GM12875 (cell line): ENCODE results near the gene GRIK2.
"Not testable (repeated sequence)": the region's sequence is repeated elsewhere in the genome, so short reads cannot be mapped to it uniquely, and the experiment has no call there.

Experiments
- H3K4me3 ChIP-seq: one replicate; pipeline ENCODE4 v1.5.1; 2011; ENCODE audit warnings: low read depth, low read length, control low read depth
- TF ChIP-seq, protein P1 (sequence below): IDR thresholded peaks from 2 replicates; pipeline ENCODE4 v1.5.1; 2011; ENCODE audit warnings: low read depth, mild to moderate bottlenecking, control low read depth, inconsistent platforms, low read length, moderate library complexity, borderline replicate concordance; ENCODE audit not compliant: insufficient read depth

Gene GRIK2

DNA sequence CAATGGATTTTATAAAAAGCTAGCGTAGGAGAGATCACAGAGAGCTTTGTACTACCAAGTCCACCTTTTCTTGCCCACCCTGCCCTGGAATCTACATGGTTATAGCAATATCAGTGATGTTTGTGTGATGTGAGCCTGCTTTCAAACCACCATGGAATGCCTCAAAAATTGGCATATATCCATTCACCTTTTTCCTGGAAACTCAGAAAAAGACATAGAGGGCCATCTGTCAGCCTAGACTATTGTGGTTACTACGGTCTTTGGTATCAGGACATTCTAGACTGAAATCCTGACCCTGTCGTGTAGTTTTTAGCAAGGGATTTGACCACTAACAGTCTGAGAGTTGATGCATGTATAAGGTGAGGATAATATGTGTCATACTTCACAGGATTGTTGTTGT lies 239.6 kb downstream of the GRIK2 start:
- H3K4me3 ChIP-seq, result no peak overlapping the region
- TF ChIP-seq, protein P1, sequence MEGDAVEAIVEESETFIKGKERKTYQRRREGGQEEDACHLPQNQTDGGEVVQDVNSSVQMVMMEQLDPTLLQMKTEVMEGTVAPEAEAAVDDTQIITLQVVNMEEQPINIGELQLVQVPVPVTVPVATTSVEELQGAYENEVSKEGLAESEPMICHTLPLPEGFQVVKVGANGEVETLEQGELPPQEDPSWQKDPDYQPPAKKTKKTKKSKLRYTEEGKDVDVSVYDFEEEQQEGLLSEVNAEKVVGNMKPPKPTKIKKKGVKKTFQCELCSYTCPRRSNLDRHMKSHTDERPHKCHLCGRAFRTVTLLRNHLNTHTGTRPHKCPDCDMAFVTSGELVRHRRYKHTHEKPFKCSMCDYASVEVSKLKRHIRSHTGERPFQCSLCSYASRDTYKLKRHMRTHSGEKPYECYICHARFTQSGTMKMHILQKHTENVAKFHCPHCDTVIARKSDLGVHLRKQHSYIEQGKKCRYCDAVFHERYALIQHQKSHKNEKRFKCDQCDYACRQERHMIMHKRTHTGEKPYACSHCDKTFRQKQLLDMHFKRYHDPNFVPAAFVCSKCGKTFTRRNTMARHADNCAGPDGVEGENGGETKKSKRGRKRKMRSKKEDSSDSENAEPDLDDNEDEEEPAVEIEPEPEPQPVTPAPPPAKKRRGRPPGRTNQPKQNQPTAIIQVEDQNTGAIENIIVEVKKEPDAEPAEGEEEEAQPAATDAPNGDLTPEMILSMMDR, result no peak

DNA sequence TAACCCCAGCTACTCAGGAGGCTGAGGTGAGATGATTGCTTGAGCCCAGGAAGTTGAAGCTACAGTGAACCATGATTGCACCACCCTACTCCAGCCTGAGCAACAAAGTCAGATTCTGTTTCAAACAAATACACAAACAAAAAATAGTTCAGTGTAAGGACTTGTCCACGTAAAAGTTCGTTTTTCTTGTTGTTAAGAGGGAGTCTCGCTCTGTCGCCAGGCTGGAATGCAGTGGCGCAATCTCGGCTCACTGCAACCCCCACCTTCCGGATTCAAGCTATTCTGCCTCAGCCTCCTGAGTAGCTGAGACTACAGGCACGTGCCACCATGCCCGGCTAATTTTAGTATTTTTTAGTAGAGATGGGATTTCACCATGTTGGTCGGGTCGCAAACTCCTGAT lies 245.4 kb downstream of the GRIK2 start:
- not testable (repeated sequence) for H3K4me3 ChIP-seq

DNA sequence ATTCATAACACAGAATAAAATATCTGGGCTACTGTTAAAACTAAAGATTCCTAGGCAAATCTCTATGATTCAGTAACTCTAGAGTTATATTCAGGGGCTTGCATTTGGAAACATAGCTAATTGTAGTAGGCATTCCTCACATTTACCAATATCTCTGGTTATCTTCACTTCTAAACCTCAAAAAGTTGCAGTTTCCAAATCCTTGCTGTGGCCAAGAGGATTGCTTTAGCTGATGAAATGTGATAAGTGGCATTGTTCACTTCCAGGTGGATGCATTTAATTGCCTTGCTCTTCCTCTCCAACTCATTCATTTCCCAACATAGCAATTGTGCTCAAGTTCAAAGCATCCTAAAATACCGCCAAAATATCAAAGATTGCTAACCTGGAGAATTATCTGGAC lies 246.6 kb downstream of the GRIK2 start:
- TF ChIP-seq, protein P1, result no peak
- H3K4me3 ChIP-seq, result no peak overlapping the region

DNA sequence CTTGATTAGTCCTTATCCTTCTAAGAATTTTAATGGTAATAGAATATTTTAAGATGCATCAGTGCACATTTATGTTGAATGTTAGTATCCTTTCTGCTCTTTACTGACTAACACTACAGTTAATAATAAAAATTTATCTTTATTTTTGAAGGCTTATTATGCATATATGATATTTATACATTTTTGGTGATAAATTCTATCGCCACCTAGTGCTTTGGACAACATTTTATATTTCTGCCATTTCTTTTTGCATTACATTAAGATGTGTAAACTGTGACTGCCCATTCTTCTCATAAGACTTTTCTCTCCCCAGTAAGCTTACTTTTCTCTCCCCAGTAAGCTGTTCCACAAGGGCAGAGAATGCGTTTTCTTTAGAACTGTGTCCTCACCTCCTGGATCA lies 252.3 kb downstream of the GRIK2 start:
- no peak overlapping the region for H3K4me3 ChIP-seq
- TF ChIP-seq, protein P1, result no peak

DNA sequence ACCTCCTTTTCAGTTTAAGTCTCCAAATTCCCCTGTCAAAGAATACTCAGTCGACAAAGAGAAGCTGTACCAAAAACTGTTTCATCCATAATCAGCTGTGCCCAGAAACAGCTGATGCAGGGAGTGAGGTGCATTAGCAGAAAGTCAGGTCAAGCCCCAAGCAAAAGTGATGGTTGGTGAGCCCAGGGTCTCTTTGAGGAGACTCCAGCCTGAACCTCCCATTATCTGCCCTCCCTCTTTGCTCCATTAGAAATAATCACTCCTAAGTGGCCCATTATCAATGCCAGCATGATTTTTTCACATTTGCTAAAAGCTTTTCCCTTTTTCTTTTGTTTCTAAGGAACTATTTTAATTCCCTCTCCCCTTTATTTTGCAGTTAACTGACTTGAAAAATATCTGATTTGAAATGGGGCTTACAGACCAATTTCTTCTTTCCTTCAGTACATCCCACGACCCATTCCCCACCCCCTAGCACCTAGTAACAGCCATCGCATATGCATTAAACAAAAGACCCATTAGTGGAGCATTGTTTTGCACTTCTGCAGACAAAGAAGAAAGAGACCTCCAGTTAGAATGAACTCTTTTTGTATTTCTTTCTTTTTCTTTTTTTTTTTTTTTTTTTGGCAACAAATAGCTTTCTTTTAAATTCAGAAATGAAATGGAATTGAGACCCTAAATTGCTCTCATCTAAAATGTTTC lies 257.0 kb downstream of the GRIK2 start:
- no peak overlapping the region for H3K4me3 ChIP-seq
- TF ChIP-seq, protein P1, result no peak

DNA sequence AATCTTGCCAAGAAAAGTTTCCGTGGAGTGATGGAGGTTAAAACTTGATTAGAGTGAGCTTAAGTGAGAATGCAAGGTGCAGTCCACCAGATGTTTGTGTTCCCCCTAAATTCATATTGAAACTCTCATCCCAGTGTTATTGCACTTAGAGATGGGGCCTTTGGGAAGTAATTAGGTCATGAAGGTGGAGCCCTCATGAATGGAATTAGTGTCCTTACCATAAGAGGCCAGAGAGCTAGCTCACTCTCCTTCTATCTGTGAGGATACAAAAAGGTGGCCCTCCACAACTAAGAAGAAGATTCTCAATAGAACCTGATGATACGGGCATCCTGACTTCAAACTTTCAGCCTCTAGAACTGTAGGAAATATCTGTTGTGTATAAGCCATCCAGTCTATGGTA lies 258.6 kb downstream of the GRIK2 start:
- H3K4me3 ChIP-seq, result no peak overlapping the region
- TF ChIP-seq, protein P1, result no peak

DNA sequence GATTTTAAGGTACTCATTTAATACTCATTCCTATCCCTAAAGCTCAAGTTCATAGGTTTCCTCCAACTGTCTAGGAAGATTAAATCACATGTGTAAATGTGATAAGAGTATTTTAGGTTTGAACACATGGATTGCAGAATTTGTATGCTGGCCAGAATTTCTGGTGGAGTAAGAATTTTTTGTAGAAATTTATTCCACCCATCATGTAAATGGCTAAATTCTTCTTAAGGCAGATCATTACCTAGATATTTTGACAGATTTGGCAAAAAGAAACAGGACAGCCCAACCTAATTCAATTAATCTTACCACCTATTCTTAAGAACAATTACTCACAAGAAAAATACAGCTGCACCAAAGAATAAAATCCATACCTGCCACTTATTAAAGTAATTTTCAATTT lies 261.6 kb downstream of the GRIK2 start:
- no peak overlapping the region for H3K4me3 ChIP-seq
- TF ChIP-seq, protein P1, result no peak
